Gastroesophageal sphincter (tissue), 4 donors: Measurements from ENCODE around the gene PJVK. TPM values are rescaled to one million over a fixed set of nuclear protein-coding genes. Genes with fewer than 3 reads are reported as not detected.
"Not testable (repeated sequence)": the region's sequence is repeated elsewhere in the genome, so short reads cannot be mapped to it uniquely, and the experiment has no call there.

ENCODE experiments used
- ATAC-seq: fragments of 150-250 bp; one replicate; pipeline ENCODE4 v1.9.1; 2016; ENCODE audit warnings: mild to moderate bottlenecking, moderate library complexity
- H3K27ac ChIP-seq, 4 donors: fragments of 200-600 bp; sonication (generic) in 3 of 4; 1 replicate in 3 of 4; 2 replicates in 1 of 4; pipeline ENCODE4 v1.5.1; 2016 to 2019
- H3K27me3 ChIP-seq: fragments of 200-600 bp; sonication (generic); one replicate; pipeline ENCODE4 v1.5.1; 2019
- H3K36me3 ChIP-seq, 2 donors: fragments of 200-600 bp; sonication (generic); one replicate each; pipeline ENCODE4 v1.5.1; 2019; ENCODE audit warnings: control low read depth in 1 of 2
- H3K4me1 ChIP-seq, 3 donors: fragments of 200-600 bp; sonication (generic); 1 replicate in 2 of 3; 2 replicates in 1 of 3; pipeline ENCODE4 v1.5.1; 2016 to 2019; ENCODE audit warnings: control low read depth in 2 of 3
- H3K4me3 ChIP-seq, 2 donors: fragments of 200-600 bp; sonication (generic); one replicate each; pipeline ENCODE4 v1.5.1; 2019; ENCODE audit warnings: mild to moderate bottlenecking in 1 of 2, moderate library complexity in 1 of 2
- H3K9me3 ChIP-seq, 3 donors: fragments of 200-600 bp; sonication (generic); one replicate each; pipeline ENCODE4 v1.5.1; 2017 to 2019; ENCODE audit warnings: control low read depth in 2 of 3
- EP300 ChIP-seq: sonication (generic); formaldehyde crosslinking; IDR thresholded peaks from one replicate; pipeline ENCODE4 v1.6.1; 2017; ENCODE audit warnings: antibody characterized with exemption, mild to moderate bottlenecking
- POLR2A ChIP-seq, 2 donors: fragments of 450-650 bp; IDR thresholded peaks; one replicate each; pipeline ENCODE4 v1.6.1; 2017; ENCODE audit warnings: antibody characterized with exemption in 2 of 2, mild to moderate bottlenecking in 2 of 2, moderate library complexity in 1 of 2
- POLR2AphosphoS5 ChIP-seq: sonication (generic); formaldehyde crosslinking; IDR thresholded peaks from one replicate; pipeline ENCODE4 v1.6.1; 2017; ENCODE audit warnings: antibody characterized with exemption
- WGBS, 2 donors: methylation state at CpG; one replicate each; pipeline ENCODE4 v1.1.5; 2018; ENCODE audit warnings: low coverage in 1 of 2; 5-methylcytosine and 5-hydroxymethylcytosine counted together
- total RNA-seq, 4 donors: library from RNA; depleted of rRNA; stranded (reverse); fragments of >200 nt; gene quantifications; one replicate each; pipeline ENCODE4 v1.1.0, GENCODE V29; 2016
- TF ChIP-seq, protein P1 (sequence below), 4 experiments: fragments of 200-600 bp in 2 of 4; fragments of 450-650 bp in 2 of 4; sonication (generic) in 1 of 4; IDR thresholded peaks; one replicate each; pipeline ENCODE4 v1.5.1; 2017 to 2019; ENCODE audit warnings: antibody characterized with exemption in 4 of 4, mild to moderate bottlenecking in 2 of 4, moderate library complexity in 2 of 4

Gene PJVK
- total RNA-seq, 4 donors from 2014 or later = 2.9 to 4.7 (median 3.9) TPM

GRCh38 chr2:178409261-178409660 lies 41.9 kb upstream of the PJVK start:
- Histone ChIP-seq H3K27me3 (peaks cover 8% of the 10 kb centered on the region), H3K36me3 (no peaks in the 10 kb centered on the region), H3K27ac (no peak overlapping the region), H3K4me3 (no peak overlapping the region), H3K4me1 (peaks cover 0 to 5% (median 0%) of the 10 kb centered on the region in 3 donors), H3K9me3 (no peaks in the 10 kb centered on the region)
- no peak for ATAC-seq
- WGBS, 2 donors = 72 to 83% methylated on average over 5 of the region's 5 CpGs
- TF ChIP-seq POLR2A (IDR thresholded peaks at IDR 0.05) (no peak), EP300 (no peak), POLR2AphosphoS5 (no peak)
- TF ChIP-seq, protein P1, sequence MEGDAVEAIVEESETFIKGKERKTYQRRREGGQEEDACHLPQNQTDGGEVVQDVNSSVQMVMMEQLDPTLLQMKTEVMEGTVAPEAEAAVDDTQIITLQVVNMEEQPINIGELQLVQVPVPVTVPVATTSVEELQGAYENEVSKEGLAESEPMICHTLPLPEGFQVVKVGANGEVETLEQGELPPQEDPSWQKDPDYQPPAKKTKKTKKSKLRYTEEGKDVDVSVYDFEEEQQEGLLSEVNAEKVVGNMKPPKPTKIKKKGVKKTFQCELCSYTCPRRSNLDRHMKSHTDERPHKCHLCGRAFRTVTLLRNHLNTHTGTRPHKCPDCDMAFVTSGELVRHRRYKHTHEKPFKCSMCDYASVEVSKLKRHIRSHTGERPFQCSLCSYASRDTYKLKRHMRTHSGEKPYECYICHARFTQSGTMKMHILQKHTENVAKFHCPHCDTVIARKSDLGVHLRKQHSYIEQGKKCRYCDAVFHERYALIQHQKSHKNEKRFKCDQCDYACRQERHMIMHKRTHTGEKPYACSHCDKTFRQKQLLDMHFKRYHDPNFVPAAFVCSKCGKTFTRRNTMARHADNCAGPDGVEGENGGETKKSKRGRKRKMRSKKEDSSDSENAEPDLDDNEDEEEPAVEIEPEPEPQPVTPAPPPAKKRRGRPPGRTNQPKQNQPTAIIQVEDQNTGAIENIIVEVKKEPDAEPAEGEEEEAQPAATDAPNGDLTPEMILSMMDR (IDR thresholded peaks at IDR 0.05) = no peak

GRCh38 chr2:178412047-178412446 lies 39.1 kb upstream of the PJVK start:
- Histone ChIP-seq H3K4me3 (no peak overlapping the region), H3K27me3 (no peaks in the 10 kb centered on the region), H3K9me3 (no peaks in the 10 kb centered on the region), H3K36me3 (no peaks in the 10 kb centered on the region), H3K27ac (no peak overlapping the region), H3K4me1 (peaks cover 0 to 24% (median 0%) of the 10 kb centered on the region in 3 donors)
- 42 to 78% methylated on average over 2 to 3 of the region's 3 CpGs for WGBS, 2 donors
- ATAC-seq = no peak
- TF ChIP-seq EP300 = no peak
- TF ChIP-seq POLR2A (IDR thresholded peaks at IDR 0.05) = no peak
- TF ChIP-seq, protein P1 (IDR thresholded peaks at IDR 0.05) = no peak
- no peak for TF ChIP-seq POLR2AphosphoS5

- not testable (repeated sequence) for ATAC-seq, H3K36me3 ChIP-seq, H3K27me3 ChIP-seq, H3K9me3 ChIP-seq, H3K4me3 ChIP-seq, H3K27ac ChIP-seq
- WGBS, 2 donors = 100% methylated on average over 2 to 8 of the region's 8 CpGs
- peaks cover 0 to 24% (median 0%) of the 10 kb centered on the region in 3 donors for H3K4me1 ChIP-seq
Observed at GRCh38 chr2:178412453-178412852, 38.7 kb upstream of the PJVK start.

- H3K36me3 ChIP-seq = no peaks in the 10 kb centered on the region
- peaks cover 0 to 24% (median 0%) of the 10 kb centered on the region in 3 donors for H3K4me1 ChIP-seq
- ATAC-seq = peak; percentile 84
- peak overlapping the region; percentile 46 to 60 for H3K4me3 ChIP-seq
- H3K9me3 ChIP-seq = no peaks in the 10 kb centered on the region
- peak; percentile 27 for TF ChIP-seq POLR2AphosphoS5
- no peak for TF ChIP-seq EP300
- TF ChIP-seq, protein P1 (IDR thresholded peaks at IDR 0.05) = peak in 3 of 4 experiments; percentile 28 to 36 (median 32)
- 0% methylated on average over 9 to 24 of the region's 45 CpGs for WGBS, 2 donors
- peak overlapping the region; percentile 80 to 93 (median 92) for H3K27ac ChIP-seq
- no peaks in the 10 kb centered on the region for H3K27me3 ChIP-seq
Observed at GRCh38 chr2:178413472-178414265, 37.5 kb upstream of the PJVK start.

DNA sequence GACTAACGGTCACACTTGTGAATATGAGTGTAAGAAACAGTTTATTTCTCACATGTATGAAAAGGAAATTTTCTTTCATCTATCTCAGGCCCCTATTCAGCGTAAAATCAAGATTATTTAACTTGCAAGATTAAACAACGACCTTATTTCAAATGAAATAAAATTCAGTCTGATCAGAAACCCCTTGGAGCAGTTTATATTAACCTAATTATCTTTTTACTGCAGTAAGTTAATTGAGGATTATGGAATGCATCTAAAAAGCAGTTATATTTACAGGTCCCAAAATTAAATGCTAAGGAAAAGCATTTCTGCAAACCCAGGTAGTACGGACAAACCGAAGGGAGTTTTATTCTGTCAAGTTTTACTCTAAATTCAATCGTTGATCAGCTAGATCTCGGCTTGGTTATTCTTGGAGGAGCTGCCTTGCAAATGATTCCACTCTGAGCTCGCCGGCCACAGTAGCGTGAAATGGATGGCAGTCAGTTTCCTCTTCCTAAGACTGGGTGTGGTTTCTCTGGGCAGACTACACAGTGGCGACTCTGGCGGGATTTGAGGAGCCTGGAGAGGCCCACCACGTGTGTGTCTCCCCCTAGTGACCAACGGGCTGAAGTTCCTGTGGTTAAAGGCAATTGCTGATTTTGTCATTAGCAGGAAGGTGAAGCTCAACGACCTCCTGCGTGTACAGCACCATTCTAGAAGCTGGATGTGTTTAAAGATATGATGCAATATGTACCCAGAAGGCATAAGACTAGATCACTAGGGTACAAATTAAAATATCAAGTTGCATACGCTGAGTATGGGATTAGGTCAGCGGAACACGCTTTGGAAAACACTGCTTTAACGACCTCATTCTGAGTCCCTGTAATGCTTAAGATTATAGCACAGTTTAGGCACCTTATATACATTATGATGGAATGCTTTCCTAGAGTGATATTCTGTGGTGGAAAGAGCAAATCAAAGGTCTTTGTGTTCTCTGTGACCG lies 36.6 kb upstream of the PJVK start:
- ATAC-seq = peak; percentile 91
- H3K27ac ChIP-seq = peak overlapping the region; percentile 80 to 93 (median 92)
- peak overlapping the region; percentile 46 to 60 for H3K4me3 ChIP-seq
- H3K27me3 ChIP-seq = no peaks in the 10 kb centered on the region
- H3K9me3 ChIP-seq = no peaks in the 10 kb centered on the region
- WGBS, 2 donors = 19% methylated on average over 15 to 19 of the region's 21 CpGs
- no peak for TF ChIP-seq EP300
- no peak for TF ChIP-seq POLR2A (IDR thresholded peaks at IDR 0.05)
- peak; percentile 40 for TF ChIP-seq POLR2AphosphoS5
- TF ChIP-seq, protein P1 (IDR thresholded peaks at IDR 0.05) = peak; percentile 78 to 97 (median 84)
- peaks cover 0 to 24% (median 0%) of the 10 kb centered on the region in 3 donors for H3K4me1 ChIP-seq
- no peaks in the 10 kb centered on the region for H3K36me3 ChIP-seq
